GM21390 (cell line): ENCODE measurements around the gene HACD2.
"Not testable (repeated sequence)": the region's sequence is repeated elsewhere in the genome, so short reads cannot be mapped to it uniquely, and the experiment has no call there.

Source experiments
- ATAC-seq: cut with Tn5 transposase; IDR thresholded peaks from one replicate; pipeline ENCODE4 v1.9.1; 2021; ENCODE audit not compliant: unreplicated experiment

HACD2 gene

GRCh38 chr3:123611674-123612073 lies 26.8 kb upstream of the HACD2 start:
- not testable (repeated sequence) for ATAC-seq

GRCh38 chr3:123611082-123611481 lies 26.2 kb upstream of the HACD2 start:
- ATAC-seq = no peak

GRCh38 chr3:123610331-123610730 lies 25.5 kb upstream of the HACD2 start:
- peak; percentile 85 for ATAC-seq

- ATAC-seq = no peak
These were observed 24.2 kb upstream of the HACD2 start for GRCh38 chr3:123609063-123609462.

- ATAC-seq = no peak
These were observed 23.5 kb upstream of the HACD2 start for GRCh38 chr3:123608263-123608937.

- ATAC-seq = no peak
These were observed 21.7 kb upstream of the HACD2 start for GRCh38 chr3:123606527-123606926.

- peak; percentile 73 for ATAC-seq
These were observed 21.0 kb upstream of the HACD2 start for GRCh38 chr3:123605789-123606234.

GRCh38 chr3:123603153-123603552 lies 18.3 kb upstream of the HACD2 start:
- not testable (repeated sequence) for ATAC-seq

- no peak for ATAC-seq
These were observed 17.5 kb upstream of the HACD2 start for GRCh38 chr3:123602325-123602724.

- not testable (repeated sequence) for ATAC-seq
These were observed 16.0 kb upstream of the HACD2 start for GRCh38 chr3:123600863-123601262.

- ATAC-seq = no peak
These were observed 12.7 kb upstream of the HACD2 start for GRCh38 chr3:123597561-123597960.

GRCh38 chr3:123595396-123596180 lies 10.7 kb upstream of the HACD2 start:
- no peak for ATAC-seq

GRCh38 chr3:123593381-123593780 lies 8.5 kb upstream of the HACD2 start:
- no peak for ATAC-seq

GRCh38 chr3:123590685-123591450 lies 6.0 kb upstream of the HACD2 start:
- ATAC-seq = no peak

GRCh38 chr3:123587401-123587800 lies 2.5 kb upstream of the HACD2 start:
- no peak for ATAC-seq

- ATAC-seq = no peak
These were observed 2.1 kb upstream of the HACD2 start for GRCh38 chr3:123586968-123587367.

- no peak for ATAC-seq
These were observed 1.3 kb upstream of the HACD2 start for GRCh38 chr3:123586131-123586530.

- peak; percentile 34 for ATAC-seq
These were observed 417 bp downstream of the HACD2 start for GRCh38 chr3:123584284-123584987.

- no peak for ATAC-seq
These were observed 1.3 kb downstream of the HACD2 start for GRCh38 chr3:123583561-123583960.

- ATAC-seq = no peak
These were observed 2.5 kb downstream of the HACD2 start for GRCh38 chr3:123582315-123582714.

GRCh38 chr3:123576122-123576521 lies 8.7 kb downstream of the HACD2 start:
- peak; percentile 54 for ATAC-seq
